Neural progenitor cell (in vitro differentiated cells): ENCODE results near the gene PDIA5. TPM values are rescaled to one million over a fixed set of nuclear protein-coding genes. Genes with fewer than 3 reads are reported as not detected.
A peak's percentile ranks its signal among the peaks of the same experiment; 100 is the strongest.

Source experiments
- DNase-seq: peaks from one replicate; pipeline ENCODE4 v3.0.0-alpha.2; 2016; ENCODE audit warnings: low spot score
- H2AFZ ChIP-seq: fragments of 200-600 bp; sonication (generic); replicated peaks from 2 replicates; pipeline ENCODE4 v1.6.1; 2016; ENCODE audit warnings: antibody characterized with exemption
- H3F3A ChIP-seq: fragments of 200-600 bp; sonication (generic); 2 replicates; pipeline ENCODE4 v1.6.1; 2016; ENCODE audit warnings: antibody characterized with exemption, low read depth
- H3K27ac ChIP-seq: fragments of 200-600 bp; sonication (generic); 2 replicates; pipeline ENCODE4 v1.5.1; 2016; ENCODE audit warnings: mild to moderate bottlenecking
- H3K27me3 ChIP-seq: fragments of 200-600 bp; sonication (generic); 2 replicates; pipeline ENCODE4 v1.6.1; 2016; ENCODE audit warnings: mild to moderate bottlenecking, moderate library complexity
- H3K36me3 ChIP-seq: fragments of 200-600 bp; sonication (generic); 2 replicates; pipeline ENCODE4 v1.5.1; 2016
- H3K4me1 ChIP-seq: fragments of 200-600 bp; sonication (generic); 2 replicates; pipeline ENCODE4 v1.6.1; 2016; ENCODE audit warnings: mixed run types
- H3K4me2 ChIP-seq: fragments of 200-600 bp; sonication (generic); 2 replicates; pipeline ENCODE4 v1.6.1; 2016
- H3K4me3 ChIP-seq: fragments of 200-600 bp; sonication (generic); 2 replicates; pipeline ENCODE4 v1.5.1; 2016
- H3K79me2 ChIP-seq: fragments of 200-600 bp; sonication (generic); 2 replicates; pipeline ENCODE4 v1.6.1; 2016; ENCODE audit warnings: low read depth
- H3K9ac ChIP-seq: fragments of 200-600 bp; sonication (generic); 2 replicates; pipeline ENCODE4 v1.6.1; 2016
- H3K9me3 ChIP-seq: fragments of 200-600 bp; sonication (generic); 2 replicates; pipeline ENCODE4 v1.5.1; 2016; ENCODE audit warnings: low read depth
- H4K20me1 ChIP-seq: fragments of 200-600 bp; sonication (generic); 2 replicates; pipeline ENCODE4 v1.6.1; 2016; ENCODE audit warnings: low read depth
- H3K27ac Mint-ChIP-seq: 3 replicates; pipeline ENCODE4 v1.8.0; 2021; ENCODE audit warnings: mixed read lengths
- H3K27me3 Mint-ChIP-seq: 2 replicates; pipeline ENCODE4 v1.8.0; 2022; ENCODE audit warnings: low read depth, mild to moderate bottlenecking, inconsistent platforms, moderate library complexity, mixed read lengths; ENCODE audit not compliant: insufficient read depth
- H3K36me3 Mint-ChIP-seq: 3 replicates; pipeline ENCODE4 v1.8.0; 2021; ENCODE audit warnings: mixed read lengths
- H3K4me1 Mint-ChIP-seq: 3 replicates; pipeline ENCODE4 v1.8.0; 2021; ENCODE audit warnings: mixed read lengths
- H3K4me3 Mint-ChIP-seq: 3 replicates; pipeline ENCODE4 v1.8.0; 2021; ENCODE audit warnings: mild to moderate bottlenecking, moderate library complexity, mixed read lengths
- H3K9me3 Mint-ChIP-seq: 3 replicates; pipeline ENCODE4 v1.8.0; 2020; ENCODE audit warnings: mixed read lengths
- EZH2 ChIP-seq: fragments of 200-600 bp; sonication (generic); IDR thresholded peaks from 2 replicates; pipeline ENCODE4 v1.6.1; 2017; ENCODE audit warnings: antibody characterized with exemption, mild to moderate bottlenecking, moderate library complexity
- EZH2phosphoT487 ChIP-seq: fragments of 200-600 bp; sonication (generic); IDR thresholded peaks from 2 replicates; pipeline ENCODE4 v1.6.1; 2017; ENCODE audit warnings: antibody characterized with exemption
- total RNA-seq: library from RNA; depleted of rRNA; stranded (reverse); fragments of >200 nt; gene quantifications from 2 replicates; pipeline ENCODE4 v1.2.3, GENCODE V29; 2015; ENCODE audit warnings: low replicate concordance
- TF ChIP-seq, protein P1 (sequence below): fragments of 200-600 bp; sonication (generic); IDR thresholded peaks from 2 replicates; pipeline ENCODE4 v1.5.1; 2017; ENCODE audit warnings: antibody characterized with exemption, mild to moderate bottlenecking

PDIA5 gene
- total RNA-seq, 1 donor from 2014 or later = 15.8 TPM

DNA sequence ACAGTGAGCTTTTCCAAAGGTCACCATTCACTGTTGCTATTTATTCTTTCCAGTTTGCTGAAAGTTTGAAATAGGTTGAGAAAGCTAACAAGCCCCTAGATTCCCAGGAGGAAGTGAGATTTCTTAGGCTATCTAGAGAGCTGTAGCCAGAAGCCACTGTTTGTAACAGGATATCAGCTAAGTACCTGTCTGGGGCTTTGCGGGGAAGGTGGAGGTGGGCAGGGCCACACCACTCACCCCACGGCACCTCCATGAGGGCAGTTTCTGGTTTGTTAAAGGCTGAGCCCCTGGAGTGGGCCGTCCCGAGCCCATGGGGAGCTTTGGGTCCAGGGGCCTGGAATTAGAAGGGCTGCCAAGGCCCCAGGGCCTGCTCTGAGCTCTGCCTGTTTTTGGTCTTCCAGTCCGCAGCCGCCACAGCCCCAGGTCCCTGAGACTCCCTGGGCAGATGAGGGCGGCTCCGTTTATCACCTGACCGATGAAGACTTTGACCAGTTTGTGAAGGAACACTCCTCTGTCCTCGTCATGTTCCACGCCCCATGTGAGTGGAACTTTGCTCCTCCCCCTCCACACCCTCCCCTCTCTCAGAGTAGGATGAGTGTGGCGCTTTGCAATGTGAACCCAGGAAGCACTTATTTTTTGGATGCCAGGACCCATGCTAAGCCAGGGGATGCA is 63.4 kb downstream of the PDIA5 start:
- H3K4me3 Mint-ChIP-seq = no peak overlapping the region
- H3K36me3 Mint-ChIP-seq = peaks cover 35% of the 10 kb centered on the region
- H3K27ac ChIP-seq = no peak overlapping the region
- no peaks in the 10 kb centered on the region for H3K27me3 Mint-ChIP-seq
- H3K27me3 ChIP-seq = no peaks in the 10 kb centered on the region
- H3K4me3 ChIP-seq = no peak overlapping the region
- no peak overlapping the region for H3K4me2 ChIP-seq
- DNase-seq = no peak
- no peaks in the 10 kb centered on the region for H3F3A ChIP-seq
- H4K20me1 ChIP-seq = no peaks in the 10 kb centered on the region
- H3K9ac ChIP-seq = no peak overlapping the region
- no peaks in the 10 kb centered on the region for H3K9me3 Mint-ChIP-seq
- H3K4me1 ChIP-seq = peaks cover 16% of the 10 kb centered on the region
- H3K79me2 ChIP-seq = no peaks in the 10 kb centered on the region
- no peak overlapping the region for H2AFZ ChIP-seq
- no peaks in the 10 kb centered on the region for H3K36me3 ChIP-seq
- TF ChIP-seq, protein P1, sequence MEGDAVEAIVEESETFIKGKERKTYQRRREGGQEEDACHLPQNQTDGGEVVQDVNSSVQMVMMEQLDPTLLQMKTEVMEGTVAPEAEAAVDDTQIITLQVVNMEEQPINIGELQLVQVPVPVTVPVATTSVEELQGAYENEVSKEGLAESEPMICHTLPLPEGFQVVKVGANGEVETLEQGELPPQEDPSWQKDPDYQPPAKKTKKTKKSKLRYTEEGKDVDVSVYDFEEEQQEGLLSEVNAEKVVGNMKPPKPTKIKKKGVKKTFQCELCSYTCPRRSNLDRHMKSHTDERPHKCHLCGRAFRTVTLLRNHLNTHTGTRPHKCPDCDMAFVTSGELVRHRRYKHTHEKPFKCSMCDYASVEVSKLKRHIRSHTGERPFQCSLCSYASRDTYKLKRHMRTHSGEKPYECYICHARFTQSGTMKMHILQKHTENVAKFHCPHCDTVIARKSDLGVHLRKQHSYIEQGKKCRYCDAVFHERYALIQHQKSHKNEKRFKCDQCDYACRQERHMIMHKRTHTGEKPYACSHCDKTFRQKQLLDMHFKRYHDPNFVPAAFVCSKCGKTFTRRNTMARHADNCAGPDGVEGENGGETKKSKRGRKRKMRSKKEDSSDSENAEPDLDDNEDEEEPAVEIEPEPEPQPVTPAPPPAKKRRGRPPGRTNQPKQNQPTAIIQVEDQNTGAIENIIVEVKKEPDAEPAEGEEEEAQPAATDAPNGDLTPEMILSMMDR = no peak
- no peak for TF ChIP-seq EZH2
- H3K9me3 ChIP-seq = no peaks in the 10 kb centered on the region
- no peak overlapping the region for H3K27ac Mint-ChIP-seq
- peaks cover 46% of the 10 kb centered on the region for H3K4me1 Mint-ChIP-seq

DNA sequence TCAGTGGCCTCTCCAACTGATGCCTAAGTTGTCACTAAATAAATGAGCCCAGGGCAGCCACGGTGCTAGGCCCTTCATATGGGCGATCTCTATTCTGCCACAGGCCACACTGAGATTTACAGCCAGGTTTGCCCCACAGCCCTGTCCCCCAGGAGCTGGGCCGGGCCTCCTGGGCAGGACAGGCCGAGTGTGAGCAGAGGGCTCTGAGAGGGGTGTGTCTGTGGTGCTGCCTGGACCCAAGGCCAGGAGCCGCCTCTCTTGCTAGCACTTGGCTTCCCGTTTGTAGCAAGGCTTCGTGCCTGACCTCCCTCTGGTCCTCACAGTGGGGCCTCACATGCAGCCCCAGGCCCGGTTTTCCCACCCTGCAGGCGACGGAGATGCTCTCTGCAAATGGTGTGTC is 67.8 kb downstream of the PDIA5 start:
- Mint-ChIP-seq H3K27ac (peak overlapping the region; percentile 77), H3K4me1 (peaks cover 59% of the 10 kb centered on the region), H3K9me3 (no peaks in the 10 kb centered on the region), H3K4me3 (no peak overlapping the region), H3K27me3 (peaks cover 2% of the 10 kb centered on the region), H3K36me3 (peaks cover 28% of the 10 kb centered on the region)
- Histone ChIP-seq H3K4me3 (no peak overlapping the region), H2AFZ (no peak overlapping the region), H3K36me3 (no peaks in the 10 kb centered on the region), H3K9ac (no peak overlapping the region), H3K27ac (no peak overlapping the region), H3K27me3 (no peaks in the 10 kb centered on the region), H3F3A (no peaks in the 10 kb centered on the region), H3K4me2 (no peak overlapping the region), H4K20me1 (peaks cover 5% of the 10 kb centered on the region), H3K4me1 (peaks cover 7% of the 10 kb centered on the region), H3K9me3 (no peaks in the 10 kb centered on the region), H3K79me2 (no peaks in the 10 kb centered on the region)
- no peak for DNase-seq
- TF ChIP-seq EZH2 (no peak), EZH2phosphoT487 (no peak)
- TF ChIP-seq, protein P1 = no peak

DNA sequence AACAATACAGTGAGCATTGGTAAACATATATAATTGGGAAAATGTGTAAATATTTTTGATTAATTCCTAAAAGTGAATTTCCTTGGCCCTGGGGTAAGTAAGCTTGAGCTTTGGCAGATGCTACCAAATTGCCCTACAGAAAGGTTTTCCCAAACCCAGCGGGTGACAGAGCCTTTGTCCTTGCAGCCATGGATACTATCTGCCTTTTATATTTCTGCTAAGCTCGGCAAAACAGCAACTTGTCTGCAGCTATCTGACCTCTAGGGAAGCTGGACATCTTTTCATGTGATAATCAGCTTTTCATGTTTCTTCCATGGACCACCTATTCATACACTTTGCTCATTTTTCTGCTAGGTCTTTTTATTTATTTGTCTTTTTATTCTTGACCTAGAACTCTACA is 70.2 kb downstream of the PDIA5 start:
- Histone ChIP-seq H3K4me2 (peak overlapping the region; percentile 28), H3K79me2 (no peaks in the 10 kb centered on the region), H3K9ac (no peak overlapping the region), H2AFZ (no peak overlapping the region), H3K4me3 (no peak overlapping the region), H4K20me1 (peaks cover 5% of the 10 kb centered on the region), H3K36me3 (no peaks in the 10 kb centered on the region), H3K4me1 (peaks cover 7% of the 10 kb centered on the region), H3F3A (no peaks in the 10 kb centered on the region), H3K9me3 (no peaks in the 10 kb centered on the region), H3K27ac (no peak overlapping the region), H3K27me3 (no peaks in the 10 kb centered on the region)
- H3K27ac Mint-ChIP-seq = no peak overlapping the region
- H3K27me3 Mint-ChIP-seq = peaks cover 2% of the 10 kb centered on the region
- H3K36me3 Mint-ChIP-seq = peaks cover 26% of the 10 kb centered on the region
- H3K9me3 Mint-ChIP-seq = no peaks in the 10 kb centered on the region
- TF ChIP-seq, protein P1 = no peak
- TF ChIP-seq EZH2 (no peak), EZH2phosphoT487 (no peak)
- peaks cover 63% of the 10 kb centered on the region for H3K4me1 Mint-ChIP-seq
- peak overlapping the region; percentile 16 for H3K4me3 Mint-ChIP-seq
- peak; percentile 51 for DNase-seq
